Body of pancreas (tissue), 4 donors: ENCODE measurements around the gene TBATA.

Experiments
- POLR2A ChIP-seq, 3 donors: fragments of 450-650 bp; IDR thresholded peaks; one replicate each; pipeline ENCODE4 v1.6.1; 2016; ENCODE audit warnings: antibody characterized with exemption in 3 of 3, mild to moderate bottlenecking in 2 of 3
- TF ChIP-seq, protein P1 (sequence below), 7 experiments: fragments of 450-650 bp in 4 of 7; fragments of 200-600 bp in 3 of 7; sonication (generic) in 3 of 7; IDR thresholded peaks; one replicate each; pipeline ENCODE4 v1.5.1; 2016 to 2019; ENCODE audit warnings: antibody characterized with exemption in 7 of 7

DNA sequence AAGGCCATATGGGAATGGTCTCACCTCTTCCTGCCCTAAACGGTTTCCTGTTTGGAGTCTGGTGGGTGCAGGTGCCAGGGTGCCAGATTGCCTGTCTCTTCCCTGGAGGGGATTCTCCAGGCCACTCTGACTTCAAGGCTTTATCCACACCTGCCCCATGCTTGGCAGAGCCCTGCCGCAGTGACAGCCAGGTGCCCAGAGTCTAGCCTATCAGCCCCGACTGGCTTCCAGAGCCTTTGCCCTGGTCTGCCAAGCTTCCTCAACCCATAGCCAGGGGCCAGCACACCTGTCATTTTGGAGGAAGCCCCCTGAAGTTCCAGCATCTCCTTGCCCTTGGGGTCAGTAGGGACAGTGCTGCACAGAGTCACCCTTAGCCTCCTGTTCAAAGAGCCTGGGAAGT is 21.6 kb downstream of the TBATA start:
- TF ChIP-seq, protein P1, sequence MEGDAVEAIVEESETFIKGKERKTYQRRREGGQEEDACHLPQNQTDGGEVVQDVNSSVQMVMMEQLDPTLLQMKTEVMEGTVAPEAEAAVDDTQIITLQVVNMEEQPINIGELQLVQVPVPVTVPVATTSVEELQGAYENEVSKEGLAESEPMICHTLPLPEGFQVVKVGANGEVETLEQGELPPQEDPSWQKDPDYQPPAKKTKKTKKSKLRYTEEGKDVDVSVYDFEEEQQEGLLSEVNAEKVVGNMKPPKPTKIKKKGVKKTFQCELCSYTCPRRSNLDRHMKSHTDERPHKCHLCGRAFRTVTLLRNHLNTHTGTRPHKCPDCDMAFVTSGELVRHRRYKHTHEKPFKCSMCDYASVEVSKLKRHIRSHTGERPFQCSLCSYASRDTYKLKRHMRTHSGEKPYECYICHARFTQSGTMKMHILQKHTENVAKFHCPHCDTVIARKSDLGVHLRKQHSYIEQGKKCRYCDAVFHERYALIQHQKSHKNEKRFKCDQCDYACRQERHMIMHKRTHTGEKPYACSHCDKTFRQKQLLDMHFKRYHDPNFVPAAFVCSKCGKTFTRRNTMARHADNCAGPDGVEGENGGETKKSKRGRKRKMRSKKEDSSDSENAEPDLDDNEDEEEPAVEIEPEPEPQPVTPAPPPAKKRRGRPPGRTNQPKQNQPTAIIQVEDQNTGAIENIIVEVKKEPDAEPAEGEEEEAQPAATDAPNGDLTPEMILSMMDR (IDR thresholded peaks at IDR 0.05): no peak
- no peak for TF ChIP-seq POLR2A (IDR thresholded peaks at IDR 0.05)
